Motor neuron (in vitro differentiated cells): ENCODE data around the gene IL17RB. TPM values are rescaled to one million over a fixed set of nuclear protein-coding genes. Genes with fewer than 3 reads are reported as not detected.

Source experiments
- ATAC-seq, 8 experiments: fragments of 200-7000 bp; cut with Tn5 transposase; replicated peaks in 6 of 8; 2 replicates each; pipeline ENCODE4 v1.8.0; 2021; ENCODE audit warnings: mild to moderate bottlenecking in 8 of 8, moderate library complexity in 8 of 8
- H3K27ac ChIP-seq, 2 donors: fragments of 250-450 bp; sonication (Bioruptor Pico); 2 replicates each; pipeline ENCODE4 v1.9.0; 2021; ENCODE audit warnings: antibody characterized with exemption in 2 of 2, mild to moderate bottlenecking in 2 of 2, moderate library complexity in 1 of 2
- H3K4me1 ChIP-seq, 2 donors: fragments of 250-450 bp; sonication (Bioruptor Pico); replicated peaks in 1 of 2; 2 replicates each; pipeline ENCODE4 v1.6.1; 2021; ENCODE audit warnings: antibody characterized with exemption in 2 of 2, mild to moderate bottlenecking in 2 of 2, moderate library complexity in 1 of 2
- H3K4me3 ChIP-seq, 5 donors: fragments of 250-450 bp; sonication (Bioruptor Pico); 2 replicates each; pipeline ENCODE4 v1.9.0; 2021; ENCODE audit warnings: antibody characterized with exemption in 5 of 5, mild to moderate bottlenecking in 5 of 5, moderate library complexity in 4 of 5
- WGBS, 10 experiments: fragments of 450-650 bp; shearing (Covaris generic); methylation state at CpG; one replicate each; pipeline ENCODE4 v1.0.0; 2022; 5-methylcytosine and 5-hydroxymethylcytosine counted together
- in situ Hi-C, 9 experiments: fragments of 400-800 bp; cut with MboI; loops; one replicate each; pipeline ENCODE4 v1.15.0; 2021; ENCODE audit warnings: low sequenced_read_pairs in 9 of 9, low pct_unique_long_range_greater_than_20kb in 2 of 9; ENCODE audit not compliant: unreplicated experiment in 9 of 9
- total RNA-seq, 8 experiments: library from RNA; unstranded; fragments of 300-600 nt; gene quantifications; 2 replicates each; pipeline versions ENCODE4 v1.2.3 to v1.2.4, GENCODE V29; 2022

IL17RB gene
- total RNA-seq, 8 experiments from 2014 or later = 1.7 to 6.2 (median 2.7) TPM

DNA sequence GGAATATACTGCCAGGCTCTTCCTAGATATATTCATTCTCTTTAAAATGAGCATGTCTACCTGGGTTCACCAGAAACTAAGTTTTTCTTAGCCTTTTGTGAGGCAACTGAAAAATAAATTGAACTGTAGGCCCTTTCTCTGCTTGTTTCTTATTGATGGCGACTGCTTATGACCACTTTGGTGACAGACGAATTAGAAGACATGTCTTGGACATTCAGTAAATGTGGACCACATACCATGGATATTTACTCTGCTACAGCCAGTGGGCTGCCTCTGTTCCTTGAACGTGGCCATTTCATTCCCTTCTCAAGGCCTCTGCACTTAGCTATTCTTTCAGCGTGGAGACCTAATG, 45.9 kb downstream of the IL17RB start:
- ATAC-seq = no peak
- peaks cover 15% of the 10 kb centered on the region in 2 donors for H3K4me1 ChIP-seq
- in situ Hi-C loops = no loop called here
- H3K4me3 ChIP-seq = peak overlapping the region; percentile 29 to 89 (median 76)
- H3K27ac ChIP-seq = peak overlapping the region; percentile 86 to 93
- 0 to 86% (median 53%) methylated on average over 1 to 4 of the region's 4 CpGs; no CpG with 5 or more reads in 1 of the 10 experiments for WGBS, 10 experiments

DNA sequence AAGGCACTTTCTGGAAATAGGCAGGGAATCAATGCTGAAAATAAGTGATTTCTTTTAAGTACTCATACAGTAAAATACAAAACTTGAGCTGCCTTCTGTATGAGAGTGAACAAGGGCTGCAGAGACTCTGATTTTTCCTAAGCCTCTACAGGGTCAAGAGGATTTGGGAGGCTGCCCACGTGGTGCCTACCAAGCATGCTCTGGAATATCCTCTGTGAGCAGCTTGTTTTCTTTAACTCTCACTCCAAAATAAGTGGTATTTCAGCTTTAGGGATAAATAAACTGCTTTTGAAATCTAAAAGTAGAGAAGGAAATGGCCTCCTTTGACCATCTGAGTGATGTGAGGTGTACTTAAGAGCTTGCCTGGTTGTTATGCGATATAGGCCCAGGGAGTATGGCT, 53.4 kb downstream of the IL17RB start:
- no peak for ATAC-seq
- H3K27ac ChIP-seq = no peak overlapping the region
- WGBS, 10 experiments = 0 to 100% (median 67%) methylated on average over 1 to 2 of the region's 2 CpGs; no CpG with 5 or more reads in 1 of the 10 experiments
- H3K4me3 ChIP-seq = no peak overlapping the region
- in situ Hi-C loops = no loop called here
- no peaks in the 10 kb centered on the region for H3K4me1 ChIP-seq

- 19 to 73% (median 47%) methylated on average over 1 to 2 of the region's 2 CpGs; no CpG with 5 or more reads in 3 of the 10 experiments for WGBS, 10 experiments
- Histone ChIP-seq H3K4me3 (no peak overlapping the region), H3K4me1 (no peaks in the 10 kb centered on the region), H3K27ac (no peak overlapping the region)
- ATAC-seq = no peak
- in situ Hi-C loops = no loop called here
These were observed 54.4 kb downstream of the IL17RB start for GRCh38 chr3:53900666-53901331.

DNA sequence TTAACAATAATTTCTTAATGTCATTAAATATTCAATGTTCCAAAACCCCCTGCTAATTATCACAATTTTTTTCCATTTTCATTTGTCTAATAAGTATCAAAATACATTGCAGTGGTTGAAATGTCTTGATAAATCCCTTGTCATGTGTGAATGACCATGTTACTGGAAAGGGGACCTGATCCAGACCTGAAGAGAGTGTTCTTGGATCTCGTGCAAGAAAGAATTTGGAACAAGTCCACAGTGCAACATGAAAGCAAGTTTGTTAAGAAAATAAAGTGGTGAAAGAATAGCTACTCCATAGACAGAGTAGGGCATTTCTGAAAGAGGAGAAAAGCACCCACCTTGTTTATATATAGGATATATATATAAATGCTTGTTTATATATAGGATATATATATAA, 55.7 kb downstream of the IL17RB start:
- H3K27ac ChIP-seq = no peak overlapping the region
- H3K4me1 ChIP-seq = no peaks in the 10 kb centered on the region
- WGBS, 10 experiments = 0 to 100% (median 67%) methylated on average over 1 of the region's 1 CpG; no CpG with 5 or more reads in 5 of the 10 experiments
- no peak overlapping the region for H3K4me3 ChIP-seq
- ATAC-seq = no peak
- in situ Hi-C loops = no loop called here

GRCh38 chr3:53902711-53903110, 56.3 kb downstream of the IL17RB start:
- in situ Hi-C loops = no loop called here
- H3K27ac ChIP-seq = no peak overlapping the region
- 26 to 100% (median 77%) methylated on average over 1 to 5 of the region's 5 CpGs; no CpG with 5 or more reads in 1 of the 10 experiments for WGBS, 10 experiments
- ATAC-seq = no peak
- no peak overlapping the region for H3K4me3 ChIP-seq
- no peaks in the 10 kb centered on the region for H3K4me1 ChIP-seq

DNA sequence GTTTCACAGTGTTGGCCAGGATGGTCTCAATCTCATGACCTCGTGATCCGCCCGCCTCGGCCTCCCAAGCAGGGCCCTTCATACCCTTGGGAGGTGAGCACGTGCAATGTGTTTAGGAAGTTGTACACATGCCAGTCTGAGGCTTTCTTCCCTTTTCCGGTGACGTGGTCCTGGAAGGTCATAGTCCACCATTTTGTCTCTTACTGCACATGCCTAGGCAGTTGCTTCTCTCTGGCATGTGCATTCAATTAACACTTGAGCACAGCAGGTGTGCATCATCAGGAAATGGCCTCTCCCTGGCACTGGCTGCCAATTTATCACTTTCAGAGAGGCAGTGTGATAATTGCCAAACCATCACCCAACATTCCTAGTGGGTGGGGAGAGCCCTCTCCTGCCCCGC, 67.0 kb downstream of the IL17RB start:
- in situ Hi-C loops = no loop called here
- WGBS, 10 experiments = 75 to 100% (median 90%) methylated on average over 1 to 5 of the region's 8 CpGs; no CpG with 5 or more reads in 3 of the 10 experiments
- no peaks in the 10 kb centered on the region for H3K4me1 ChIP-seq
- H3K4me3 ChIP-seq = no peak overlapping the region
- H3K27ac ChIP-seq = no peak overlapping the region
- ATAC-seq = no peak

Other genes with a start within 250 kb of the IL17RB start
- gene CHDH, start 149 bp upstream of the IL17RB start, total RNA-seq = 1 to 10 TPM in 2 of 8 experiments, under 1 TPM in 6; 0.27 to 2.8 (median 0.56) TPM
- 10 to 100 TPM; 26.2 to 50.9 (median 32.5) TPM for gene ACTR8, start 35.6 kb downstream of the IL17RB start, total RNA-seq
- gene SELENOK, start 45.3 kb downstream of the IL17RB start, total RNA-seq = 10 to 100 TPM; 22.9 to 77.6 (median 60.5) TPM